ENCODE measurements around the gene CERKL.

- TF ChIP-seq CTCF (IDR thresholded peaks at IDR 0.05) (no peak), POLR2A (IDR thresholded peaks at IDR 0.05) (no peak)
Observed at GRCh38 chr2:181667234-181667633, 10.3 kb upstream of the CERKL start.
